Right ventricle myocardium inferior (tissue), 1 donor: ENCODE data around the gene CNTFR. TPM values are rescaled to one million over a fixed set of nuclear protein-coding genes. Genes with fewer than 3 reads are reported as not detected.
"Not testable (repeated sequence)": the region's sequence is repeated elsewhere in the genome, so short reads cannot be mapped to it uniquely, and the experiment has no call there.

Source experiments
- ATAC-seq: fragments of 200-7000 bp; cut with Tn5 transposase; one replicate; pipeline ENCODE4 v1.9.1; 2020; ENCODE audit warnings: mild to moderate bottlenecking, moderate library complexity
- DNase-seq: peaks from one replicate; pipeline ENCODE4 v3.0.0; 2021; ENCODE audit errors: missing footprints
- intact Hi-C: fragments of 100-400 bp; cut with DNase I; formaldehyde crosslinking; loops from one replicate; pipeline ENCODE4 v1.11.0; 2022
- long read RNA-seq: library from polyadenylated mRNA; unstranded; transcript quantifications from one replicate; pipeline ENCODE4 v2.0.0, GENCODE V29; 2021
- total RNA-seq: library from RNA; stranded (reverse); fragmentation: NEBNext Ultra II Directional; extraction: Animal tissue kit (Norgen Biotek cat#: 25700); gene quantifications from one replicate; pipeline ENCODE4 v1.2.1, GENCODE V29; 2021
- donor health status: DM: no; HTN: yes; CAD: no; lungs with severe emphysema.

Gene CNTFR
- total RNA-seq = 8.7 TPM
- long read RNA-seq, partial matches to known transcripts = 2 of 4 reads
- long read RNA-seq, other reads (novel, unspliced or antisense) = 0 of 4 reads

- DNase-seq = peak; percentile 72
- intact Hi-C loops = loop anchor here (5.0 to 10.0 kb wide), 2 partner anchors 88 to 185 kb away; no protein-coding TSS in a partner anchor
Measured at GRCh38 chr9:34589636-34590380, at the start of gene CNTFR. Gene CNTFR (minus strand): TSS chr9:34589724. CDS start chr9:34568981, 20,743 bp downstream.

GRCh38 chr9:34639322-34639721, 49.8 kb upstream of the CNTFR start:
- intact Hi-C loops, ATAC-seq: not testable (repeated sequence)
- peak; percentile 2 for DNase-seq

More at GRCh38 chr9:34589636-34590380, at the start of gene CNTFR:
- ATAC-seq = no peak

GRCh38 chr9:34638138-34638445, 48.6 kb upstream of the CNTFR start:
- DNase-seq (no peak), ATAC-seq (no peak)
- intact Hi-C loops = no loop called here

- DNase-seq (peak; percentile 96), ATAC-seq (peak; percentile 97)
- intact Hi-C loops = no loop called here
Measured at GRCh38 chr9:34637356-34638137, 48.0 kb upstream of the CNTFR start, which contains the start of gene SIGMAR1. Gene SIGMAR1 (minus strand): TSS chr9:34637787. CDS start chr9:34637697, 90 bp downstream.

GRCh38 chr9:34636791-34637355, 47.3 kb upstream of the CNTFR start:
- intact Hi-C loops = no loop called here
- peak; percentile 25 for DNase-seq
- ATAC-seq = no peak

GRCh38 chr9:34635556-34635955, 46.0 kb upstream of the CNTFR start:
- DNase-seq = peak; percentile 64
- no peak for ATAC-seq
- intact Hi-C loops = no loop called here

GRCh38 chr9:34634551-34635248, 45.2 kb upstream of the CNTFR start:
- ATAC-seq (no peak), DNase-seq (peak; percentile 13)
- intact Hi-C loops = loop anchor here (1.0 kb wide), 1 partner anchor 22 kb away; the partner anchor contains the start of gene RPP25L

- intact Hi-C loops = loop anchor here (1.0 kb wide), 1 partner anchor 22 kb away; the partner anchor contains the start of gene RPP25L
- DNase-seq (peak; percentile 73), ATAC-seq (peak; percentile 37)
Measured at GRCh38 chr9:34633851-34634550, 44.5 kb upstream of the CNTFR start.

- intact Hi-C loops = no loop called here
Measured at GRCh38 chr9:34633166-34633565, 43.6 kb upstream of the CNTFR start.

GRCh38 chr9:34630402-34631154, 41.1 kb upstream of the CNTFR start:
- no peak for ATAC-seq
- intact Hi-C loops = no loop called here
- DNase-seq = peak; percentile 15

More at GRCh38 chr9:34633166-34633565, 43.6 kb upstream of the CNTFR start:
- ATAC-seq (no peak), DNase-seq (peak; percentile 20)

- no peak for ATAC-seq
- DNase-seq = no peak
- intact Hi-C loops = no loop called here
Measured at GRCh38 chr9:34629491-34629808, 39.9 kb upstream of the CNTFR start.

GRCh38 chr9:34628656-34629490, 39.3 kb upstream of the CNTFR start, which contains the start of gene ARID3C:
Gene ARID3C (minus strand): TSS chr9:34629066. CDS start chr9:34628014, 1,052 bp downstream.
- intact Hi-C loops = no loop called here
- DNase-seq (peak; percentile 64), ATAC-seq (peak; percentile 62)

- intact Hi-C loops = no loop called here
- DNase-seq = peak; percentile 20
Measured at GRCh38 chr9:34627716-34628655, 38.5 kb upstream of the CNTFR start.

GRCh38 chr9:34625186-34625486, 35.6 kb upstream of the CNTFR start:
- DNase-seq (peak; percentile 6), ATAC-seq (no peak)
- intact Hi-C loops = no loop called here

More at GRCh38 chr9:34627716-34628655, 38.5 kb upstream of the CNTFR start:
- ATAC-seq = no peak

- ATAC-seq (no peak), DNase-seq (peak; percentile 31)
- intact Hi-C loops = no loop called here
Measured at GRCh38 chr9:34624475-34625185, 35.1 kb upstream of the CNTFR start.
